H9 (cell line): ENCODE results near the gene QRICH2. TPM values are rescaled to one million over a fixed set of nuclear protein-coding genes. Genes with fewer than 3 reads are reported as not detected.
"Not testable (repeated sequence)": the region's sequence is repeated elsewhere in the genome, so short reads cannot be mapped to it uniquely, and the experiment has no call there.

Experiments used
- DNase-seq: peaks from one replicate; pipeline ENCODE4 v3.0.0-alpha.2; 2017
- H2AFZ ChIP-seq: one replicate; pipeline ENCODE4 v1.6.1; 2013; ENCODE audit warnings: mild to moderate bottlenecking, low read length, control low read depth, moderate library complexity
- H2AK5ac ChIP-seq: 2 replicates; pipeline ENCODE4 v1.6.1; 2013; ENCODE audit warnings: low read length, control low read depth, mixed read lengths; ENCODE audit not compliant: insufficient read length
- H2BK120ac ChIP-seq: one replicate; pipeline ENCODE4 v1.6.1; 2013; ENCODE audit warnings: low read depth, mild to moderate bottlenecking, low read length, control low read depth, inconsistent platforms; ENCODE audit not compliant: poor library complexity, severe bottlenecking
- H2BK12ac ChIP-seq: 2 replicates; pipeline ENCODE4 v1.6.1; 2013; ENCODE audit warnings: low read length, control low read depth, mixed read lengths, low read depth; ENCODE audit not compliant: insufficient read length
- H2BK15ac ChIP-seq: 2 replicates; pipeline ENCODE4 v1.6.1; 2013; ENCODE audit warnings: low read depth, low read length, control low read depth
- H2BK20ac ChIP-seq: one replicate; pipeline ENCODE4 v1.6.1; 2013; ENCODE audit warnings: low read depth, mild to moderate bottlenecking, low read length, control low read depth, inconsistent platforms; ENCODE audit not compliant: poor library complexity, severe bottlenecking
- H2BK5ac ChIP-seq: 2 replicates; pipeline ENCODE4 v1.6.1; 2013; ENCODE audit warnings: low read length, control low read depth, mixed read lengths; ENCODE audit not compliant: insufficient read length
- H3K14ac ChIP-seq: 2 replicates; pipeline ENCODE4 v1.6.1; 2013; ENCODE audit warnings: low read length, control low read depth; ENCODE audit not compliant: insufficient read depth
- H3K18ac ChIP-seq: 2 replicates; pipeline ENCODE4 v1.6.1; 2013; ENCODE audit warnings: low read depth, mild to moderate bottlenecking, mixed read lengths, low read length, control low read depth; ENCODE audit not compliant: insufficient read length
- H3K23ac ChIP-seq: 2 replicates; pipeline ENCODE4 v1.6.1; 2013; ENCODE audit warnings: low read length, control low read depth, mixed read lengths, low read depth; ENCODE audit not compliant: insufficient read length
- H3K23me2 ChIP-seq: 2 replicates; pipeline ENCODE4 v1.6.1; 2013; ENCODE audit warnings: low read depth, mild to moderate bottlenecking, mixed read lengths, low read length, control low read depth; ENCODE audit not compliant: insufficient read length, poor library complexity, severe bottlenecking
- H3K27ac ChIP-seq: 2 replicates; pipeline ENCODE4 v1.5.1; 2013; ENCODE audit warnings: low read length, control low read depth, mixed read lengths, low read depth; ENCODE audit not compliant: insufficient read length
- H3K27me3 ChIP-seq: 2 replicates; pipeline ENCODE4 v1.6.1; 2013; ENCODE audit warnings: low read length, control low read depth, inconsistent platforms; ENCODE audit not compliant: insufficient read depth
- H3K4ac ChIP-seq: 2 replicates; pipeline ENCODE4 v1.6.1; 2013; ENCODE audit warnings: low read depth, mild to moderate bottlenecking, control low read depth, inconsistent platforms, low read length, moderate library complexity
- H3K4me1 ChIP-seq: 2 replicates; pipeline ENCODE4 v1.6.1; 2013; ENCODE audit warnings: low read length, control low read depth, inconsistent platforms; ENCODE audit not compliant: insufficient read depth
- H3K4me2 ChIP-seq: 2 replicates; pipeline ENCODE4 v1.6.1; 2013; ENCODE audit warnings: low read length, control low read depth, mixed read lengths; ENCODE audit not compliant: insufficient read length, insufficient read depth
- H3K56ac ChIP-seq: 2 replicates; pipeline ENCODE4 v1.6.1; 2013; ENCODE audit warnings: low read depth, mild to moderate bottlenecking, mixed read lengths, low read length, control low read depth; ENCODE audit not compliant: insufficient read length
- H3K79me1 ChIP-seq: 2 replicates; pipeline ENCODE4 v1.6.1; 2013; ENCODE audit warnings: low read depth, mild to moderate bottlenecking, moderate library complexity, low read length, control low read depth, inconsistent platforms; ENCODE audit not compliant: insufficient read depth, poor library complexity, severe bottlenecking
- H3K79me2 ChIP-seq: 2 replicates; pipeline ENCODE4 v1.6.1; 2013; ENCODE audit warnings: low read length, control low read depth, inconsistent platforms; ENCODE audit not compliant: insufficient read depth
- H3K9ac ChIP-seq: 2 replicates; pipeline ENCODE4 v1.6.1; 2013; ENCODE audit warnings: low read length, control low read depth, mixed read lengths; ENCODE audit not compliant: insufficient read length; ENCODE audit errors: extremely low read depth
- H3K9me3 ChIP-seq: one replicate; pipeline ENCODE4 v1.6.1; 2013; ENCODE audit warnings: low read depth, low read length, inconsistent platforms; ENCODE audit not compliant: control insufficient read depth
- H3T11ph ChIP-seq: one replicate; pipeline ENCODE4 v1.6.1; 2013; ENCODE audit warnings: mild to moderate bottlenecking, low read length, control low read depth, inconsistent platforms
- H4K20me1 ChIP-seq: one replicate; pipeline ENCODE4 v1.6.1; 2013; ENCODE audit not compliant: control insufficient read depth, insufficient read length, insufficient read depth
- H4K5ac ChIP-seq: 2 replicates; pipeline ENCODE4 v1.6.1; 2013; ENCODE audit warnings: low read depth, mild to moderate bottlenecking, mixed read lengths, low read length, control low read depth; ENCODE audit not compliant: insufficient read length
- H4K8ac ChIP-seq: replicated peaks from 2 replicates; pipeline ENCODE4 v1.6.1; 2013; ENCODE audit warnings: low read length, control low read depth, mixed read lengths, low read depth; ENCODE audit not compliant: insufficient read length
- H4K91ac ChIP-seq: 2 replicates; pipeline ENCODE4 v1.6.1; 2013; ENCODE audit warnings: low read depth, mild to moderate bottlenecking, moderate library complexity, mixed read lengths, low read length, control low read depth; ENCODE audit not compliant: insufficient read length
- H3K27ac Mint-ChIP-seq, 3 experiments: 2 replicates in 2 of 3; 3 replicates in 1 of 3; pipeline ENCODE4 v1.8.0; 2020 to 2021; ENCODE audit warnings: mixed read lengths in 3 of 3, mild to moderate bottlenecking in 1 of 3, moderate library complexity in 1 of 3
- H3K27me3 Mint-ChIP-seq: 2 replicates; pipeline ENCODE4 v1.8.0; 2021; ENCODE audit warnings: low read depth, mild to moderate bottlenecking, moderate library complexity, mixed read lengths
- H3K36me3 Mint-ChIP-seq, 3 experiments: 2 replicates in 2 of 3; 3 replicates in 1 of 3; pipeline ENCODE4 v1.8.0; 2020 to 2021; ENCODE audit warnings: low read depth in 3 of 3, mixed read lengths in 3 of 3; ENCODE audit not compliant: insufficient read depth in 1 of 3
- H3K4me1 Mint-ChIP-seq, 2 experiments: 2 replicates each; pipeline ENCODE4 v1.8.0; 2020; ENCODE audit warnings: mixed read lengths in 2 of 2
- H3K4me3 Mint-ChIP-seq, 2 experiments: 2 replicates in 1 of 2; 3 replicates in 1 of 2; pipeline ENCODE4 v1.8.0; 2020 to 2021; ENCODE audit warnings: mild to moderate bottlenecking in 2 of 2, mixed read lengths in 2 of 2, moderate library complexity in 1 of 2
- H3K9me3 Mint-ChIP-seq, 2 experiments: 2 replicates in 1 of 2; 3 replicates in 1 of 2; pipeline ENCODE4 v1.8.0; 2020; ENCODE audit warnings: mild to moderate bottlenecking in 2 of 2, mixed read lengths in 2 of 2, moderate library complexity in 1 of 2
- CTCF ChIP-seq: fragments of 200-600 bp; sonication (generic); conservative IDR thresholded peaks from 3 replicates; pipeline ENCODE4 v1.8.0; 2021; ENCODE audit warnings: antibody characterized with exemption, mild to moderate bottlenecking
- WGBS: extraction: QIAGEN DNeasy Blood & Tissue Kit; methylation state at CpG from one replicate; pipeline ENCODE4 v1.1.7; 2013; ENCODE audit warnings: missing lambda C conversion rate, low lambda C conversion rate, mixed read lengths; ENCODE audit not compliant: insufficient read length; ENCODE audit errors: extremely low coverage; 5-methylcytosine and 5-hydroxymethylcytosine counted together
- total RNA-seq: library from RNA; stranded (reverse); gene quantifications from 2 replicates; pipeline ENCODE4 v1.2.1, GENCODE V29; 2021

Gene QRICH2
- total RNA-seq, 1 experiment from 2014 or later = 3.2 TPM

GRCh38 chr17:76260220-76260619 lies 47.9 kb downstream of the QRICH2 start:
- Histone ChIP-seq H2BK120ac (no peak overlapping the region), H3K18ac (no peak overlapping the region), H3K79me2 (no peaks in the 10 kb centered on the region), H2BK5ac (no peak overlapping the region), H3K79me1 (no peaks in the 10 kb centered on the region), H3K4me2 (no peak overlapping the region), H3T11ph (no peak overlapping the region), H4K91ac (no peak overlapping the region), H2AFZ (no peak overlapping the region), H2BK12ac (no peak overlapping the region), H3K4ac (no peak overlapping the region), H2BK15ac (no peak overlapping the region), H2BK20ac (no peak overlapping the region), H3K23me2 (no peaks in the 10 kb centered on the region), H3K14ac (no peak overlapping the region), H3K4me1 (no peaks in the 10 kb centered on the region), H3K9ac (no peak overlapping the region), H3K23ac (no peak overlapping the region), H3K56ac (no peak overlapping the region), H3K27me3 (no peaks in the 10 kb centered on the region), H4K20me1 (no peaks in the 10 kb centered on the region), H3K27ac (no peak overlapping the region), H3K9me3 (no peaks in the 10 kb centered on the region), H4K8ac (no peak overlapping the region), H2AK5ac (no peak overlapping the region), H4K5ac (no peak overlapping the region)
- no peak for DNase-seq
- Mint-ChIP-seq H3K27me3 (no peaks in the 10 kb centered on the region), H3K9me3 (peaks cover 0 to 2% of the 10 kb centered on the region in 2 experiments; a peak in 1 of 5 replicates), H3K36me3 (peaks cover 0 to 3% (median 0%) of the 10 kb centered on the region in 3 experiments; a peak in 1 of 7 replicates), H3K4me3 (no peak overlapping the region), H3K4me1 (peaks cover 19 to 22% of the 10 kb centered on the region in 2 experiments), H3K27ac (no peak overlapping the region)
- TF ChIP-seq CTCF = no peak
- WGBS = no CpG with 5 or more reads among the region's 7 CpGs

GRCh38 chr17:76256430-76257050 lies 51.5 kb downstream of the QRICH2 start:
- H3K4me2 ChIP-seq = not testable (repeated sequence)

More at GRCh38 chr17:76256430-76257050, 51.5 kb downstream of the QRICH2 start:
- H3K27me3 Mint-ChIP-seq, H3K56ac ChIP-seq, H3K18ac ChIP-seq, H2BK5ac ChIP-seq, H4K5ac ChIP-seq, H2BK20ac ChIP-seq, H2BK15ac ChIP-seq, H3T11ph ChIP-seq, H4K20me1 ChIP-seq, H3K14ac ChIP-seq, H2BK12ac ChIP-seq, H3K9me3 ChIP-seq, H2AK5ac ChIP-seq, H3K4me1 ChIP-seq, DNase-seq, H3K9ac ChIP-seq, H4K91ac ChIP-seq, H4K8ac ChIP-seq, H3K4ac ChIP-seq, H2BK120ac ChIP-seq, H3K9me3 Mint-ChIP-seq, H3K23ac ChIP-seq, H3K4me1 Mint-ChIP-seq, H3K27ac ChIP-seq, H3K36me3 Mint-ChIP-seq, H3K27ac Mint-ChIP-seq, H3K27me3 ChIP-seq, H3K79me2 ChIP-seq, H3K23me2 ChIP-seq, H3K79me1 ChIP-seq, H2AFZ ChIP-seq: not testable (repeated sequence)
- WGBS = no CpG with 5 or more reads among the region's 19 CpGs
- peak overlapping the region in 1 of 2 experiments; percentile 65; a peak in 2 of 5 replicates for H3K4me3 Mint-ChIP-seq
